ENCODE measurements around the gene SFXN4.
A peak's percentile ranks its signal among the peaks of the same experiment; 100 is the strongest.

The SFXN4 gene

GRCh38 chr10:119165171-119166117, at the start of gene SFXN4:
Gene SFXN4 (minus strand): TSS chr10:119165714. CDS start chr10:119165647, 67 bp downstream.
- no peaks in the 10 kb centered on the region for H3K27me3 ChIP-seq (ENCODE audit: low read depth, low read length)
- H3K4me1 ChIP-seq (ENCODE audit: control insufficient read depth in 1 of 2, insufficient read depth in 2 of 2, low read length in 2 of 2), result peaks cover 11 to 18% of the 10 kb centered on the region in 2 donors
- H3K36me3 ChIP-seq (ENCODE audit: control insufficient read depth in 1 of 2, insufficient read depth in 2 of 2, low read length in 2 of 2), result peaks cover 34 to 36% of the 10 kb centered on the region in 2 donors
- no peaks in the 10 kb centered on the region for H3K9me3 ChIP-seq (ENCODE audit: control insufficient read depth in 1 of 2, low read length in 2 of 2)
- peak within 1 kb of the TSS; percentile 81 to 89 for H3K4me3 ChIP-seq (ENCODE audit: low read depth in 1 of 2, low read length in 2 of 2)
- peak within 1 kb of the TSS; percentile 88 for H3K27ac ChIP-seq (ENCODE audit: low read length)

GRCh38 chr10:119211625-119212441, 46.3 kb upstream of the SFXN4 start:
- no peaks in the 10 kb centered on the region for H3K36me3 ChIP-seq (ENCODE audit: control insufficient read depth in 1 of 2, insufficient read depth in 2 of 2, low read length in 2 of 2)
- peak overlapping the region; percentile 92 for H3K27ac ChIP-seq (ENCODE audit: low read length)
- H3K4me1 ChIP-seq (ENCODE audit: control insufficient read depth in 1 of 2, insufficient read depth in 2 of 2, low read length in 2 of 2), result peaks cover 20 to 38% of the 10 kb centered on the region in 2 donors
- H3K4me3 ChIP-seq (ENCODE audit: low read depth in 1 of 2, low read length in 2 of 2), result peak overlapping the region in 1 of 2 donors; percentile 14
- H3K9me3 ChIP-seq (ENCODE audit: control insufficient read depth in 1 of 2, low read length in 2 of 2), result no peaks in the 10 kb centered on the region
- H3K27me3 ChIP-seq (ENCODE audit: low read depth, low read length), result no peaks in the 10 kb centered on the region

- H3K9me3 ChIP-seq (ENCODE audit: control insufficient read depth in 1 of 2, low read length in 2 of 2), result no peaks in the 10 kb centered on the region
- no peaks in the 10 kb centered on the region for H3K27me3 ChIP-seq (ENCODE audit: low read depth, low read length)
- H3K4me3 ChIP-seq (ENCODE audit: low read depth in 1 of 2, low read length in 2 of 2), result peak overlapping the region in 1 of 2 donors; percentile 14
- H3K4me1 ChIP-seq (ENCODE audit: control insufficient read depth in 1 of 2, insufficient read depth in 2 of 2, low read length in 2 of 2), result peaks cover 21 to 38% of the 10 kb centered on the region in 2 donors
- peak overlapping the region; percentile 92 for H3K27ac ChIP-seq (ENCODE audit: low read length)
- no peaks in the 10 kb centered on the region for H3K36me3 ChIP-seq (ENCODE audit: control insufficient read depth in 1 of 2, insufficient read depth in 2 of 2, low read length in 2 of 2)
Observed at GRCh38 chr10:119211176-119211575, 45.7 kb upstream of the SFXN4 start.

GRCh38 chr10:119210633-119211032, 45.1 kb upstream of the SFXN4 start:
- no peak overlapping the region for H3K4me3 ChIP-seq (ENCODE audit: low read depth in 1 of 2, low read length in 2 of 2)
- peak overlapping the region; percentile 92 for H3K27ac ChIP-seq (ENCODE audit: low read length)
- no peaks in the 10 kb centered on the region for H3K9me3 ChIP-seq (ENCODE audit: control insufficient read depth in 1 of 2, low read length in 2 of 2)
- peaks cover 25 to 38% of the 10 kb centered on the region in 2 donors for H3K4me1 ChIP-seq (ENCODE audit: control insufficient read depth in 1 of 2, insufficient read depth in 2 of 2, low read length in 2 of 2)
- H3K27me3 ChIP-seq (ENCODE audit: low read depth, low read length), result no peaks in the 10 kb centered on the region
- no peaks in the 10 kb centered on the region for H3K36me3 ChIP-seq (ENCODE audit: control insufficient read depth in 1 of 2, insufficient read depth in 2 of 2, low read length in 2 of 2)

- Histone ChIP-seq H3K9me3 (ENCODE audit: control insufficient read depth in 1 of 2, low read length in 2 of 2) (no peaks in the 10 kb centered on the region), H3K4me3 (ENCODE audit: low read depth in 1 of 2, low read length in 2 of 2) (peak overlapping the region; percentile 88 to 97), H3K27ac (ENCODE audit: low read length) (peak overlapping the region; percentile 92), H3K36me3 (ENCODE audit: control insufficient read depth in 1 of 2, insufficient read depth in 2 of 2, low read length in 2 of 2) (no peaks in the 10 kb centered on the region), H3K27me3 (ENCODE audit: low read depth, low read length) (no peaks in the 10 kb centered on the region), H3K4me1 (ENCODE audit: control insufficient read depth in 1 of 2, insufficient read depth in 2 of 2, low read length in 2 of 2) (peaks cover 25 to 38% of the 10 kb centered on the region in 2 donors)
Observed at GRCh38 chr10:119209736-119210355, 44.3 kb upstream of the SFXN4 start.

GRCh38 chr10:119209035-119209735, 43.7 kb upstream of the SFXN4 start:
- no peaks in the 10 kb centered on the region for H3K36me3 ChIP-seq (ENCODE audit: control insufficient read depth in 1 of 2, insufficient read depth in 2 of 2, low read length in 2 of 2)
- no peaks in the 10 kb centered on the region for H3K27me3 ChIP-seq (ENCODE audit: low read depth, low read length)
- no peaks in the 10 kb centered on the region for H3K9me3 ChIP-seq (ENCODE audit: control insufficient read depth in 1 of 2, low read length in 2 of 2)
- H3K4me1 ChIP-seq (ENCODE audit: control insufficient read depth in 1 of 2, insufficient read depth in 2 of 2, low read length in 2 of 2), result peaks cover 25 to 38% of the 10 kb centered on the region in 2 donors
- H3K27ac ChIP-seq (ENCODE audit: low read length), result peak overlapping the region; percentile 92
- H3K4me3 ChIP-seq (ENCODE audit: low read depth in 1 of 2, low read length in 2 of 2), result peak overlapping the region; percentile 88 to 97

GRCh38 chr10:119208553-119208940, 43.0 kb upstream of the SFXN4 start:
- Histone ChIP-seq H3K9me3 (ENCODE audit: control insufficient read depth in 1 of 2, low read length in 2 of 2) (no peaks in the 10 kb centered on the region), H3K27me3 (ENCODE audit: low read depth, low read length) (no peaks in the 10 kb centered on the region), H3K4me3 (ENCODE audit: low read depth in 1 of 2, low read length in 2 of 2) (peak overlapping the region; percentile 88 to 97), H3K4me1 (ENCODE audit: control insufficient read depth in 1 of 2, insufficient read depth in 2 of 2, low read length in 2 of 2) (peaks cover 25 to 38% of the 10 kb centered on the region in 2 donors), H3K36me3 (ENCODE audit: control insufficient read depth in 1 of 2, insufficient read depth in 2 of 2, low read length in 2 of 2) (no peaks in the 10 kb centered on the region), H3K27ac (ENCODE audit: low read length) (peak overlapping the region; percentile 92)

GRCh38 chr10:119207713-119208552, 42.4 kb upstream of the SFXN4 start:
- Histone ChIP-seq H3K27ac (ENCODE audit: low read length) (peak overlapping the region; percentile 92), H3K36me3 (ENCODE audit: control insufficient read depth in 1 of 2, insufficient read depth in 2 of 2, low read length in 2 of 2) (no peaks in the 10 kb centered on the region), H3K9me3 (ENCODE audit: control insufficient read depth in 1 of 2, low read length in 2 of 2) (no peaks in the 10 kb centered on the region), H3K4me3 (ENCODE audit: low read depth in 1 of 2, low read length in 2 of 2) (peak overlapping the region; percentile 88 to 97), H3K27me3 (ENCODE audit: low read depth, low read length) (no peaks in the 10 kb centered on the region), H3K4me1 (ENCODE audit: control insufficient read depth in 1 of 2, insufficient read depth in 2 of 2, low read length in 2 of 2) (peaks cover 25 to 35% of the 10 kb centered on the region in 2 donors)

GRCh38 chr10:119207366-119207666, 41.8 kb upstream of the SFXN4 start, which contains the start of gene GRK5:
Gene GRK5 (plus strand): TSS chr10:119207571. CDS start chr10:119207918, 347 bp downstream.
- peaks cover 20 to 29% of the 10 kb centered on the region in 2 donors for H3K4me1 ChIP-seq (ENCODE audit: control insufficient read depth in 1 of 2, insufficient read depth in 2 of 2, low read length in 2 of 2)
- no peaks in the 10 kb centered on the region for H3K36me3 ChIP-seq (ENCODE audit: control insufficient read depth in 1 of 2, insufficient read depth in 2 of 2, low read length in 2 of 2)
- H3K27ac ChIP-seq (ENCODE audit: low read length), result peak within 1 kb of the TSS; percentile 92
- H3K9me3 ChIP-seq (ENCODE audit: control insufficient read depth in 1 of 2, low read length in 2 of 2), result no peaks in the 10 kb centered on the region
- no peaks in the 10 kb centered on the region for H3K27me3 ChIP-seq (ENCODE audit: low read depth, low read length)
- H3K4me3 ChIP-seq (ENCODE audit: low read depth in 1 of 2, low read length in 2 of 2), result peak within 1 kb of the TSS; percentile 88 to 97

Data from muscle layer of duodenum (tissue), 2 donors.